Fibroblast of skin of left biceps (primary cell): ENCODE results near the gene TTPAL.
"Not testable (repeated sequence)": the region's sequence is repeated elsewhere in the genome, so short reads cannot be mapped to it uniquely, and the experiment has no call there.

ENCODE experiments used
- DNase-seq, 2 experiments: peaks; one replicate each; pipeline ENCODE4 v3.0.0-alpha.2; 2013; ENCODE audit warnings: low read depth in 2 of 2

The TTPAL gene

DNA sequence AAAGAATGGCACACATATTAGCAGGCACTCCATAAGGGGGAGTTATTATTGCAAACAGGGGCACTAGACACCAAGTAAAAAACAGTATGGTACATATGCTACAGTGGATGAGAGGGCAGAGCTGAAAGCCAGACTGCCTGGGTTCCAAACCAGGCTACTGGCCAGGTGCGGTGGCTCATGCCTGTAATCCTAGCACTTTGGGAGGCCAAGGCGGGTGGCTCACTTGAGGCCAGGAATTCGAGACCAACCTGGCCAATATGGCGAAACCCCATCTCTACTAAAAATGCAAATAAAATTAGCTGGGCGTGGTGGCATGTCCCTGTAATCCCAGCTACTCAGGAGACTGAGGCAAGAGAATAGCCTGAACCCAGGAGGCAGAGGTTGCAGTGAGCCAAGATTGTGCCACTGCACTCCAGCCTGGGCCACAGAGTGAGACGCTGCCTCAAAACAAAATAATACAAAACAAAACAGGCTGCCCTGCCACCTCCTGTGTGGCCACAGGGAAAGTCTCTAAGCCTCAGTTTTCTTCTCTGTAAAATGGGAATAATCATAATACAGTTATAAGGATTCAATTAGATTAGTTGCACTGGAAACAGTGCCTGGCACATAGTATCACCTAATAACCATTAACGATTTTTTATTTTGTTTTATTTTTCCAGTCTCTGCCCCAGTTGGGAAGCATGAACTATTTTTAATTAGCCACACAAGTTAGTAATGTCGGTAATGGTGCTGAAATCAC is 7.5 kb upstream of the TTPAL start:
- DNase-seq, result no peak

DNA sequence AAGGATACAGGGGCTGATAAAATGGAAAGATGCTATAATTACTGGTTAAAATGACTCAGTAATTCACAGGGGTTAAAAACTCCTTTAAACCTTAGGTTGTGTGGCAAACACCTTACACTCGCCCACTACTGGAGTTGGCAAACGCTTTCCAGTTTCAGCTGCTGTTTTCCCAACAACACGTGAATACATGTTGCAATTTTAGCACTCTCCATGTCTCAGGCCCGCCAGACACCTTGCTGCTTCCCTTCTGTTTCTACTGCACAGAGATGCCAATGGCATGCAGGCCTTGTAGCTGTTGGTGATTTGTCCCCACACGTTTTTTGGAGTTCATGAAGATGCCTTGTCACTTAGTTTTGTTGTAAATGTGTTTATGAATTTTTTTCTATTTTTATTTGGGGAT is 5.3 kb upstream of the TTPAL start:
- no peak for DNase-seq

DNA sequence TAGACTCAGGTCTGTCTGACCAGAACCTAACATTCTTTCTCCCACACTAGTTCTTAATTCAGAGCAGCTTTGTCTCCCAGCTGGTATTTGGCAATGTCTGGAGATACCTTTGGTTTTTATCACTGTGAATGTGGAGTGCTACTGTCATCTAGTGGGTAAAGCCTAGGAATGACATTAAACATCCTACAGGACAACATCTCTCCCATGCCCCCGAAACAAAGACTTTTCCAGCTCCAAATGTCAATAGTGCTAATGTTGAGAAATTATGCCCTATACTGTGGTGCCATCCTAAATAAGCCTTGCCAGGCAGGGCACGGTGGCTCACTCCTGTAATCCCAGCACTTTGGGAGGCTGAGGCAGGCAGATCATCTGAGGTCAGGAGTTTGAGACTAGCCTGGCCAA is 4.2 kb upstream of the TTPAL start:
- DNase-seq, result peak in 1 of 2 experiments; percentile 32

DNA sequence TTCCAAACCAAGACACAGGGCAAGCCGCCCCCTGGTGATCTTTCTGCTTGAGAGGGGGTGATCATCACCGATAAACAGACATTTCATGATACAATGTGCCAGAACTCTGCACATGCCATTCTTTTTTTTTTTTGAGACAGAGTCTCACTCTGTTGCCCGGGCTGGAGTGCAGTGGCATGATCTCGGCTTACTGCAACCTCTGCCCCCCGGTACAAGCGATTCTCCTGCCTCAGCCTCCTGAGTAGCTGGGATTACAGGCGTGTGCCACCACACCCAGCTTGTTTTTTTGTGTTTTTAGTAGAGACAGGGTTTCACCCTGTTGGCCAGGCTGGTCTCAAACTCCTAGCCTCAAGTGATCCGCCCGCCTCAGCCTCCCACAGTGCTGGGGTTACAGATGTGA is 3.4 kb upstream of the TTPAL start:
- not testable (repeated sequence) for DNase-seq

DNA sequence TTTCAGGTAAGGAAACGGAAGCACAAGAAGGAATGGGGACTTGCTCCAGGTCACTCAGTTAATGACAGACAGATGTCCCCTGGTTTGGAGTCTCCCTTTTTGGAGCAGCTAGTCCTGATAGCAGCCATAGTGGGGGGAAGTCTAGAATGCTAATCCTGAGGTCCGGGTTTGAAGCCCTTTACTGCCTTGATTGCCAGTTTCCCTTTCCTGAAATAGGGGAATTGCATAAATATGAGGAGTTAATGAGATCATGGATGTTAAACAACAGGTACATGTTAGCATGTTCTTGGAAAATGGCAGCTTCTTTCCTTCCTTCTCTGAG is 341 bp upstream of the TTPAL start:
- no peak for DNase-seq

DNA sequence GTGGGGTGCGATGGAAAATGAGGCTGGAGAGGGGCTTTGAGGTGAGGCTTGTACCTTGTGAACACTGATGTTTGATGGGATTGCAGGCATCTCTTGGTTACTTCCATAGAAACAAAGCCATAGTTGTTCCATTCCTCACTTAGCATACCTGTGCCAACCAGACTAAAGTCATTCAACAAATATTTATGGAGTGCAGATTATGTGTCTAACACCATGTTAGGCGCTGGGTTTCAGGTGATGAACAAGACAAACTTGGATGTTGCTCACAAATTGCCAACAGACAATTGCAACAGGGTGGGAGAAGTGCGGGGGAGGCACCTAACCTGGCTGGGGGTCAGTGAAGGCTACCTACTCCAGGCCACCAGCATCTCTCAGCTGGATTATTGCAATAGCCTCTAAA is 1.5 kb downstream of the TTPAL start:
- no peak for DNase-seq

DNA sequence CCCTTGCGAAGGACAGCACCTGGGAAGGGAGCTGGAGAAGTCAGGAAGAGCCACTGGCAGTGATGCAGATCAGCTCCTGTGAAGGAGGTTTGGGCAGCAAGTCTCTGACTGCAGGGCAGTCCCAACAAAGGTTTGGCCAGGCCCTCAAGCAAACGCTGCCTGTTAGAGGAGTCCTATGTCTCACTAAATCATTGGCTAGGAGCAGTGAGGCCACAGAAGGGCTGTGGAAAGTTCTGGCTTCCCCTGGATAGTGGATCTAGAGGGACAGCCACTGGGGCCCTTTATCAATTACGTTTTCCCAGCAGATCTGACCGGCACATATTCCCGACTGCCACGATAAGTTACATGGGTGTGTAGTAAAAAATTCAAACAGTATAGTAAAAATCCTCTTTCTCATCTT is 2.5 kb downstream of the TTPAL start:
- no peak for DNase-seq

DNA sequence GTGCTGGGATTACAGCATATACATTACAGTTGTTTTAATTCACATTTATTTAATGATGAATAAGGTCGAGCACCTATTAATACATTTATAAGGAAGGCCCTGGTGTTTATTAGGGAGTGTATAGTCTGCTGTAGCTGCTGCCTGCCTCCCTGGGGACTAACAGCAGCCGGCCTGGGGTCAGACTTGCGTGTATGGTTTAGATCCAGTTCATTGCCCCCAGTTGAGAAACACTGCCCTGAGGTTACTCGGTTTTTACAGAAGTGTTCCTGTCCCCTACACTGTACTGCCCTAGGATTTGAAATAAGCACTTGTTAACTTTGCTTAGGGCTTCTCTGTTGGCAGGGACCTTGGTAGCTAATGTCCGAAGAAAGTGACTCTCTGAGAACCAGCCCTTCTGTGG is 4.0 kb downstream of the TTPAL start:
- DNase-seq, result no peak

DNA sequence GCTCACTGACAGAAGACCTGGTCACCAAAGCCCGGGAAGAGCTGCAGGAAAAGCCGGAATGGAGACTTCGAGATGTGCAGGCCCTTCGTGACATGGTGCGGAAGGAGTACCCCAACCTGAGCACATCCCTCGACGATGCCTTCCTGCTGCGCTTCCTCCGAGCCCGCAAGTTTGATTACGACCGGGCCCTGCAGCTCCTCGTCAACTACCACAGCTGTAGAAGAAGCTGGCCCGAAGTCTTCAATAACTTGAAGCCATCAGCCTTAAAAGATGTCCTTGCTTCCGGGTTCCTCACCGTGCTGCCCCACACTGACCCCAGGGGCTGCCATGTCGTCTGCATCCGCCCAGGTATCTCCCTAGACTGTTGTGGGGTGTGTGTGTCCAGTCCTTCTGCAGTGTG is 4.4 kb downstream of the TTPAL start:
- DNase-seq, result no peak

DNA sequence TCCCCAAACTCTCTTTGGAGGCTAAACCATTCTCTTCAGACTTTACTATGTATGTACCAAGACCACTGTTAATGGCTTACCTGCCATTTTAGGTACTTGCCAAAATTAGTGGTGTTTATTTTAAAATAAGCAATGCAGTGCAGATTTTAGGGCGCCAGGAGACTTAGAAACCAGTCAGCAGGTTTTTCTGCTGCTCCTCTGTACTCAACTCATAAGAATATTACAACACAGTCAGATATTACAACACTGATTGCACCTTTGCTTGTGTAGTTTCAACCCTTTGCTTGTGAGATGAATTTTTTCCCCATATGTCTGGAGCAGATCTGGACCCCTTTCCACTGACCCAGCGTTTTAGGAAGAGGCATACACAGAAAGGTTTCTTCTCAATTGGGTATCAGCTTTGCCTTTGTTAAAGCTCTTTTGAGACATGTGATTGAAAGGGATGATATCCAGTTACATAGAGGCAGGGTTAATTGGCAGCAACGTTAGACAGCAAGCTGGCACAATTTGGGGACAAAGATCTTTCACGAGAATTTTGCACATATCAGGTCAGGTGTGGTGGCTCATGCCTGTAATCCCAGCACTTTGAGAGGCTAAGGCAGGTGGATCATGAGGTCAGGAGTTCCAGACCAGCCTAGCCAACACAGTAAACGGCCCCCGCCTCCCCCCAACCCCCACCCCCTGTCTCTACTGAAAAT is 6.2 kb downstream of the TTPAL start:
- no peak for DNase-seq

DNA sequence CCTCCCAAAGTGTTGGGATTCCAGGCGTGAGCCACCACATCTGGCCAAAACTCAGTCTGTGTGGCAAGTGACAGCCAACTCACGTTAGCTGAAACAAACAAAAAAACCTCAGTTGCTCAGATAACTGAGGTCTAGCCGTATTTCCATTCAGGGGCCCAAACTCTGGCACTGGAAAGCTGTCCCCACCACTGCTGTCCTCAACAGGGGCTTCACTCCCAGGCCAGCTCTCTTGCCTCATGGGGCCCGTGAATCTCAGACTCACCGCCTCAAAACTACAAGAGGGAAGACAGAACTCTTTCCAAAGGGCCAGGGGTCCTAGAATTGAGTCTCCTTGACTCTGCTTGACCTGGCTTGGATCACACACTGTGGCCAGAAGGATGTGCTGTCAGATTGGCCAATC is 7.4 kb downstream of the TTPAL start:
- no peak for DNase-seq

DNA sequence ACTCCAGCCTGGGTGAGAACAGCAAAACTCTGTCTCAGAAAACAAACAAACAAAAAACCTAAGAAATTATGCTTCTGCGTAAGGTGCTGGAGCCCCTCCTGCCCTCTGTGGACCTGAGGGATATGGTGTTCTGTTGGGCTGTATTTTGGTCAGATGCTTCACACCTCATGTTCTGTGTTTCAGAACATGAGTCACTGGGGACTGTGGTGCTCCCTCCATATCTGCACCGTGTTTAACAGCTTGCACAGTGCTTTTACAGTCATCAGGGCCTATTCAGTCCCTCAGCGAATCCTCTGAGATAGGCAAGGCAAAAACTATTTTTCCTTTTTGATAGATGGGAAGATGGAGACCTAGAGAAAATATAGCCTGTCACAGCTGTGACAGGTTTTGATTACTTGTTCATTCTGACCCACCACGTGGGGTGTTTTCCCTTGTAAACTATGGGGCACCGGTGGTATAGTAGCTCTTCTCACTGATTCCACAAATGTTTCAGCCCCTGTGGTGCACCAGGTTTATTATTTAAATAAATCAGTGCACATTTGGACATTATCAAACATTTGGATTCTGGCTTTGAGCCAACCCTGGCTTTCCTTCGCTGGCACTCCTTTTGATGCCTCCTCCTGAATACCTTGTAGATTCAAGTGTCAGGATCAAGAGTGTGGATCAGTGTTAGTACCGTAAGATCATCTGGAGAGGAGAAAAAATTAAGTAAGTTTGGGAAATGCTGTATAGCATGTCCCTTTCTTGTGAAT is 9.6 kb downstream of the TTPAL start:
- DNase-seq, result no peak

DNA sequence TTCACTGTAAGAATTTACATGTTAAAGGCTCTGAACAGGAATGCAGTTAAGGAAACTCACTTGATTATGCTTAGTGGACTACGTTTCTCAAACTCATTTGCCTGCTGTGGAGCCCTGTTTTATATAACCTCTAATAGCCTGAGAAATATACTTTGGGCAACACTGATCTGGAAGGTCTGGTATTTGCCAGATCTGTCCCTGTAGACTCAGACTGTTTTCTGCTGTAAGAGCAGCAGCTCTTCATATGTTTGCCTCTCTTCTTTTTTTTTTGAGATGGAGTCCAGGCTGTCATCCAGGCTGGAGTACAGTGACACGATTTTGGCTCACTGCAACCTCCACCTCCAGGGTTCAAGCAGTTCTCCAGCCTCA is 10.1 kb downstream of the TTPAL start:
- DNase-seq, result no peak

DNA sequence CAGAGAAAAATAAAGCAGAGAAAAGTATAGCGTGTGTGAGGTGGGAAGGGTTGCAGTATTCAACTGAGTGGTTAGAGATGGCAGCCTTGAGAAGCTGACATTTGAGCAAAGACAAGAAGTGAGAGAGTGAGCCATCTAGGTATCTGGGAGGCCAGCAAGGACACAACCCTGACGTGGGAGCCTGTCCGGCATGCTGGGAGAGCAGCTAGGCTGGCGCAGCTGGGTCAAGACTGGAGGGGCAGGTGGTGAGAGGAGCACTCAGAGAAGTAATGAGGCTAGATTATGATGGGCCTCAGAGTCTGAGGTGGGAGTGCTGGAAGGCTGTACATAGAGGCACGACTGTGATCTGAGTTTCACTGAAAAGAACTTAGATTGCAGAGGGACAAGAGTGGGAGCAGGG is 12.9 kb downstream of the TTPAL start:
- DNase-seq, result no peak

DNA sequence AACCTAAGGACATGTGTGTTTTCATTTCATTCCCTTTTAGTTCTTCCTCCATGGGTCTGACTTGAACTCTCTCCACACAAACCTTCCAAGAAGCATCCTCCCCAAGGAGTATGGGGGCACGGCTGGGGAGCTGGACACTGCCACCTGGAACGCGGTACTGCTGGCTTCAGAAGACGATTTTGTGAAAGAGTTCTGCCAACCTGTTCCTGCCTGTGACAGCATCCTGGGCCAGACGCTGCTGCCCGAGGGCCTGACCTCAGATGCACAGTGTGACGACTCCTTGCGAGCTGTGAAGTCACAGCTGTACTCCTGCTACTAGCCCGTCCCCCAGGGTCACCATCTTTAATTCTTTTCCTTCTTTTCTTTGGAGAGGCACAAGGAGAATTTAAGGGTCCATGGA is 13.5 kb downstream of the TTPAL start:
- no peak for DNase-seq

DNA sequence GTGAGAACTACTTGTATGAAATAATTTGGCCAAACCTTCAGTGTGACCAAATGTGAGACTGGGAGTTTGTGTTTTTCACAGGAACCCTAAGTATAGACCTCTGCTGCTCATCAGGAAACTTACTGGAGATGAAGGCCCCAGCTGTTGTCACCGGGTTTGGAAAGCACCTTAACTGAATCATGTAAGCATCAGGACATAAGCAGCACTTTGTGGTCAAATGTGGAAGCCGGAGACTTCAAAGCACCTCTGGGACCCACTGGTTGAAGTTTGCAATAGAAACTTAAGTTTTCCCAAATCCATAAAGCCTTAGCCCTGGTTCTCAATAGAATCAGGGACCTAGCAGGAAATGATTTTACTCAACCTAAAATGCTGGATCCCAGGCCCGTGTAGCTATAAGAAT is 14.3 kb downstream of the TTPAL start:
- no peak for DNase-seq

DNA sequence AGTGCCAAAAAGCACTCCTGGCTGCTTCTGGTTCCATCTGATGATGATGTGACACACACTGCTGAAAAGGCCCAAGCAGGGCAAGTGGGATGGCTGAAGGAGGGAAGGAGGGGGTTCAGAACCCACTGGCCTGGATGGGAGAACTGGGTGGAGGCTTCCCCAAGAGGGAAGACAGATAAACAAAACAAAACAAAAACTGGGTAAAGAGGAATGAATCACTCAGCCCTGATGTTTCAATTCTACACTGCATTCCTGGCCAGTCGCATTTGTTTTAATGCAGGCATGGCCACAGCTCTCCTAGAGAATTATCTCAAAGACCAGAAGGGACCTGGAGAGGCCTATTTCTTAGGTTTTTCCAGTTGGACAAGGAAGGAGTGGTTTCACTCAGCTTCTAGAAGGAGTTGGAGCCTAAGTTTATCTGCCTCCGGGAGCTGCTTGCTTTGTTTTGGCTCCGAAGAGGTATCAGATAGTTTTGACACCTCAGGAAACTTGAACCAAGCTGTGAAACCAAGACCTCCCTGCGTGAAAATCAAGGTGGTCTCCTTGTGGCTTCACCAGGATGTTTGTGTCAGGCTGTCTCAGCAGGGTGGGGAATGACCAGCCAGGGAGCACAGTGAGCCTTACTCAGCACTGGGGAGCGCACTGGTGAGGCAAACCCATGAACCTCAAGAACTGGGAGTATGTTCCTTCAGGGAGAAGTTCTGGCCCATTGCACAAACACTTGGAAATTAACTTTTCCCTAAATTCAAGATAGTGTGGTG is 16.1 kb downstream of the TTPAL start:
- no peak for DNase-seq

DNA sequence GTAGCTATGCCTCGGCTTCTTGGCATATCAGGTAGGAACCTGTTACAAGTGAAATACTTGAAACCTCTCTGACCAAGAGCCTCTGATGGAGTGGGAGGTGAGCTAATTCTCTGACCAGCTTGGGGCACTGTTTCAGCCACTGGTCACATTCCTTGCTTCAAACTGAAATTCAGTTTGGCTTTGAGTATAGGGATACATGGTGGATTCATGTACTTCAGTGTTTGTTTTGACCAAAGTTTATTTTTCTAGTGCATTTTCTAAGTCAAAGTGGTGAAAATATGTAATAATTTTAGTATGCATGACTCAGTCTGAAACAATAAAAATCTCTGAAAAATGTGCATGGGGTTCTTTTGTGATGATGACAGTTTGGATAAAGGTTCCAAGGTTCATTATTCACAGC is 18.6 kb downstream of the TTPAL start:
- DNase-seq, result no peak

DNA sequence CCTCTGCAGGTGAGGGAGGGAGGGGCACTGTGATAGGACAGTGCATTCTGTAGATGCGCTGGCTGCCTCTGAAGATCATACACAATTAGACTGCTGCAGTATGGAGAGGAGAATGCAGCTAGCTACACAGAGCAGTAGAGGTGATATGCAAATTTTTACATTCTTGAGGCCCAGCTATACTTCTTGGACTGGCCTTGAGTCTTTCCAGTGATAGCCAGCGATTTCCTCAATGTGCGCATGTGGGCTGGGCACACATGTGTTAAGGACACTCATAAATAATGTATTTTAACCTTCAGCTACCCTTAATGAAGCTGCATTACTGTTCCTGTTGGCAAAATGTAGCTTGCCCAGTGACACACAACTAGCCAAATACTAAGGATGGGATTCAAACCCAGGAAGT is 19.0 kb downstream of the TTPAL start:
- no peak for DNase-seq

DNA sequence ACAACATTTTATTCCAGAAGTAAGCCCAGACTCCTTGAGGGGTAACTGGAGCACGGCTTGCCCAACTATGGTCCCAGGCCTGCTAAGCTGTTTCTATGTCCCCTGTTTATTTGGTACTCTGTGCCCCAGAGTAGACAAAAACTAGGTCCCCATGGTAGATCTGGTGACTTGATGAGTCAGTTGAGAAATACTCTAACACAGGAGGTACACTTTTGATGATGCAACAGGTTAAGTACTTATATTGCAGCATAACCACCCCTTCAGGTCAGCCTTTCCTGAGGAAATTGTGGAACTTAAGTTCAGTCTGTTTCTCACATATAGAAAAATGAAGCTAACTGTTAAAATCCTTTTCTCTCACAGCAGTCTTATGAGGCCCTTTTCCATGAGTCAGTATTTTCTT is 19.6 kb downstream of the TTPAL start:
- DNase-seq, result no peak

DNA sequence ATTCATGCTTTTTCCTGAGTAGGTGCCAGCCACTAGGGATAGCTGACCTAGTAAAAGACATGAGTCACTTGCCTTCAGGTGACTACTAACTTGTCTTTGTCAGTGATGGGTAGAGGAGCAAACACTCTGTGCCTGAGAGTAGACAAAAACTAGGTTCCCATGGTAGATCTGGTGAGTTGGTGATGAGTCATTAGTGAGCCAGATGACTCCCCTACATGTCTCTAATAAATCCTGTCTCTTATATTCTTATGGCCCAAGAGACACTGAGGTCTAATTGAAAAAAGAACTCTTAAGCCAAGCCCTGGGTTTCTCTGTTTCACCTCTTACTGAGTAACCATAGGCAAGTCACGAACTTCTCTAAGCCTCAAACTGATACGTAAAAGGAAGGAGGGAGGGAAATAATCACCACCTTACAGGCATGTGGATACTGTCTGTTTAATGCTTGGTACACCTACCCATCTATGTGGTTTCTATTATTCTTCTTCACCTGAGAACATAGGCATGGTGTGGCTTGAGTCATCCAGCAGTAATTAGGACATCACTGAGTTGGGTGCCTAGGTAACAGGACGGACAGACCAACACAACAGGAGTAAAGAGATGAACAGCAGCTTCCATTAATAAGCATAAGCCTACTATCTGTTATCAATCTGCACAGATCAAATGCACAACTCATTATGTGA is 20.3 kb downstream of the TTPAL start:
- DNase-seq, result peak; percentile 72 to 75

DNA sequence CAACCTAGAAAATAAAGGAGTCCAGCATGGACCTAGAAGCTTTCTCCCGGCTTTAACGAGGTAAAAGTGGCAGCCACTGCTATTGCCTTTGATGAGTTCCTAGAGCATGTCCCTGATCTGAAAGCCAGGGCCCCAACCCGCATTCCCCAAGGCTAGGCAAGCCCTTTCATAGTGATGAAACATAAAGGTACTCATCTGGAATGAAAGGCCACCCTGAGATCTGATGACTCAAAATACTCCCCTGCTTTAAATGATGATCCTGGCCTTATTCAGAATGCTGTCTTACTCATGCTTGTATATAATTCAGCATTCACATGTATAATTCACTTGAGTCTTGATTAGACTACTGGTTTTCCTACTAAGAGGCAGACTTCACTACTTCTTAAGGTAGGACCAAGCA is 21.3 kb downstream of the TTPAL start:
- peak in 1 of 2 experiments; percentile 45 for DNase-seq
